ENCODE measurements around the gene CYP24A1.

CYP24A1 gene

GRCh38 chr20:54165803-54166202 is 8.0 kb downstream of the CYP24A1 start:
- H3K9ac ChIP-seq (ENCODE audit: low read depth in 1 of 2, low read length in 2 of 2): no peak overlapping the region
- H3K4me3 ChIP-seq (ENCODE audit: low read depth in 1 of 2, low read length in 2 of 2): no peak overlapping the region
- no peaks in the 10 kb centered on the region for H3K9me3 ChIP-seq (ENCODE audit: control insufficient read depth in 1 of 2, low read length in 2 of 2)
- peaks cover 14 to 27% of the 10 kb centered on the region in 2 donors for H3K27me3 ChIP-seq (ENCODE audit: control insufficient read depth in 1 of 2, insufficient read depth in 2 of 2, low read length in 2 of 2)
- no peak overlapping the region for H3K27ac ChIP-seq (ENCODE audit: low read depth, low read length)
- H3K4me1 ChIP-seq (ENCODE audit: control insufficient read depth in 1 of 2, insufficient read depth in 2 of 2, low read length in 2 of 2): no peaks in the 10 kb centered on the region
- H3K36me3 ChIP-seq (ENCODE audit: control insufficient read depth in 1 of 2, insufficient read depth in 2 of 2, low read length in 2 of 2): no peaks in the 10 kb centered on the region

- Histone ChIP-seq H3K4me3 (ENCODE audit: low read depth in 1 of 2, low read length in 2 of 2) (no peak overlapping the region), H3K9ac (ENCODE audit: low read depth in 1 of 2, low read length in 2 of 2) (no peak overlapping the region), H3K36me3 (ENCODE audit: control insufficient read depth in 1 of 2, insufficient read depth in 2 of 2, low read length in 2 of 2) (no peaks in the 10 kb centered on the region), H3K4me1 (ENCODE audit: control insufficient read depth in 1 of 2, insufficient read depth in 2 of 2, low read length in 2 of 2) (no peaks in the 10 kb centered on the region), H3K27ac (ENCODE audit: low read depth, low read length) (no peak overlapping the region), H3K27me3 (ENCODE audit: control insufficient read depth in 1 of 2, insufficient read depth in 2 of 2, low read length in 2 of 2) (peaks cover 7 to 19% of the 10 kb centered on the region in 2 donors), H3K9me3 (ENCODE audit: control insufficient read depth in 1 of 2, low read length in 2 of 2) (no peaks in the 10 kb centered on the region)
These were observed 8.8 kb downstream of the CYP24A1 start for GRCh38 chr20:54165014-54165413.

GRCh38 chr20:54163402-54163801 is 10.4 kb downstream of the CYP24A1 start:
- Histone ChIP-seq H3K4me3 (ENCODE audit: low read depth in 1 of 2, low read length in 2 of 2) (no peak overlapping the region), H3K36me3 (ENCODE audit: control insufficient read depth in 1 of 2, insufficient read depth in 2 of 2, low read length in 2 of 2) (no peaks in the 10 kb centered on the region)

GRCh38 chr20:54162378-54163009 is 11.3 kb downstream of the CYP24A1 start:
- H3K36me3 ChIP-seq (ENCODE audit: control insufficient read depth in 1 of 2, insufficient read depth in 2 of 2, low read length in 2 of 2): no peaks in the 10 kb centered on the region
- H3K9ac ChIP-seq (ENCODE audit: low read depth in 1 of 2, low read length in 2 of 2): no peak overlapping the region
- H3K9me3 ChIP-seq (ENCODE audit: control insufficient read depth in 1 of 2, low read length in 2 of 2): no peaks in the 10 kb centered on the region
- H3K27ac ChIP-seq (ENCODE audit: low read depth, low read length): no peak overlapping the region
- H3K4me3 ChIP-seq (ENCODE audit: low read depth in 1 of 2, low read length in 2 of 2): no peak overlapping the region
- no peaks in the 10 kb centered on the region for H3K4me1 ChIP-seq (ENCODE audit: control insufficient read depth in 1 of 2, insufficient read depth in 2 of 2, low read length in 2 of 2)
- H3K27me3 ChIP-seq (ENCODE audit: control insufficient read depth in 1 of 2, insufficient read depth in 2 of 2, low read length in 2 of 2): peaks cover 0 to 4% of the 10 kb centered on the region in 2 donors

More at GRCh38 chr20:54163402-54163801, 10.4 kb downstream of the CYP24A1 start:
- Histone ChIP-seq H3K9ac (ENCODE audit: low read depth in 1 of 2, low read length in 2 of 2) (no peak overlapping the region), H3K9me3 (ENCODE audit: control insufficient read depth in 1 of 2, low read length in 2 of 2) (no peaks in the 10 kb centered on the region), H3K4me1 (ENCODE audit: control insufficient read depth in 1 of 2, insufficient read depth in 2 of 2, low read length in 2 of 2) (no peaks in the 10 kb centered on the region), H3K27me3 (ENCODE audit: control insufficient read depth in 1 of 2, insufficient read depth in 2 of 2, low read length in 2 of 2) (peaks cover 7% of the 10 kb centered on the region in 2 donors), H3K27ac (ENCODE audit: low read depth, low read length) (no peak overlapping the region)

- no peak overlapping the region for H3K9ac ChIP-seq (ENCODE audit: low read depth in 1 of 2, low read length in 2 of 2)
- H3K9me3 ChIP-seq (ENCODE audit: control insufficient read depth in 1 of 2, low read length in 2 of 2): no peaks in the 10 kb centered on the region
- H3K36me3 ChIP-seq (ENCODE audit: control insufficient read depth in 1 of 2, insufficient read depth in 2 of 2, low read length in 2 of 2): no peaks in the 10 kb centered on the region
- H3K27ac ChIP-seq (ENCODE audit: low read depth, low read length): no peak overlapping the region
- no peaks in the 10 kb centered on the region for H3K4me1 ChIP-seq (ENCODE audit: control insufficient read depth in 1 of 2, insufficient read depth in 2 of 2, low read length in 2 of 2)
- no peak overlapping the region for H3K4me3 ChIP-seq (ENCODE audit: low read depth in 1 of 2, low read length in 2 of 2)
- H3K27me3 ChIP-seq (ENCODE audit: control insufficient read depth in 1 of 2, insufficient read depth in 2 of 2, low read length in 2 of 2): peaks cover 0 to 4% of the 10 kb centered on the region in 2 donors
These were observed 12.0 kb downstream of the CYP24A1 start for GRCh38 chr20:54161821-54162149.

- Histone ChIP-seq H3K9me3 (ENCODE audit: control insufficient read depth in 1 of 2, low read length in 2 of 2) (no peaks in the 10 kb centered on the region), H3K9ac (ENCODE audit: low read depth in 1 of 2, low read length in 2 of 2) (no peak overlapping the region), H3K36me3 (ENCODE audit: control insufficient read depth in 1 of 2, insufficient read depth in 2 of 2, low read length in 2 of 2) (no peaks in the 10 kb centered on the region), H3K27ac (ENCODE audit: low read depth, low read length) (no peak overlapping the region), H3K4me1 (ENCODE audit: control insufficient read depth in 1 of 2, insufficient read depth in 2 of 2, low read length in 2 of 2) (no peaks in the 10 kb centered on the region), H3K27me3 (ENCODE audit: control insufficient read depth in 1 of 2, insufficient read depth in 2 of 2, low read length in 2 of 2) (peaks cover 0 to 4% of the 10 kb centered on the region in 2 donors), H3K4me3 (ENCODE audit: low read depth in 1 of 2, low read length in 2 of 2) (no peak overlapping the region)
These were observed 12.6 kb downstream of the CYP24A1 start for GRCh38 chr20:54161008-54161820.

- peaks cover 0 to 4% of the 10 kb centered on the region in 2 donors for H3K27me3 ChIP-seq (ENCODE audit: control insufficient read depth in 1 of 2, insufficient read depth in 2 of 2, low read length in 2 of 2)
- no peaks in the 10 kb centered on the region for H3K9me3 ChIP-seq (ENCODE audit: control insufficient read depth in 1 of 2, low read length in 2 of 2)
- H3K4me3 ChIP-seq (ENCODE audit: low read depth in 1 of 2, low read length in 2 of 2): no peak overlapping the region
- H3K9ac ChIP-seq (ENCODE audit: low read depth in 1 of 2, low read length in 2 of 2): no peak overlapping the region
- no peaks in the 10 kb centered on the region for H3K36me3 ChIP-seq (ENCODE audit: control insufficient read depth in 1 of 2, insufficient read depth in 2 of 2, low read length in 2 of 2)
- H3K27ac ChIP-seq (ENCODE audit: low read depth, low read length): no peak overlapping the region
- no peaks in the 10 kb centered on the region for H3K4me1 ChIP-seq (ENCODE audit: control insufficient read depth in 1 of 2, insufficient read depth in 2 of 2, low read length in 2 of 2)
These were observed 13.4 kb downstream of the CYP24A1 start for GRCh38 chr20:54160065-54161007.

- Histone ChIP-seq H3K36me3 (ENCODE audit: control insufficient read depth in 1 of 2, insufficient read depth in 2 of 2, low read length in 2 of 2) (no peaks in the 10 kb centered on the region), H3K4me1 (ENCODE audit: control insufficient read depth in 1 of 2, insufficient read depth in 2 of 2, low read length in 2 of 2) (no peaks in the 10 kb centered on the region), H3K9me3 (ENCODE audit: control insufficient read depth in 1 of 2, low read length in 2 of 2) (no peaks in the 10 kb centered on the region), H3K4me3 (ENCODE audit: low read depth in 1 of 2, low read length in 2 of 2) (no peak overlapping the region), H3K27me3 (ENCODE audit: control insufficient read depth in 1 of 2, insufficient read depth in 2 of 2, low read length in 2 of 2) (peaks cover 0 to 4% of the 10 kb centered on the region in 2 donors), H3K9ac (ENCODE audit: low read depth in 1 of 2, low read length in 2 of 2) (no peak overlapping the region), H3K27ac (ENCODE audit: low read depth, low read length) (no peak overlapping the region)
These were observed 14.8 kb downstream of the CYP24A1 start for GRCh38 chr20:54158856-54159418.

- Histone ChIP-seq H3K27ac (ENCODE audit: low read depth, low read length) (no peak overlapping the region), H3K27me3 (ENCODE audit: control insufficient read depth in 1 of 2, insufficient read depth in 2 of 2, low read length in 2 of 2) (peaks cover 0 to 4% of the 10 kb centered on the region in 2 donors), H3K4me3 (ENCODE audit: low read depth in 1 of 2, low read length in 2 of 2) (no peak overlapping the region), H3K36me3 (ENCODE audit: control insufficient read depth in 1 of 2, insufficient read depth in 2 of 2, low read length in 2 of 2) (no peaks in the 10 kb centered on the region), H3K4me1 (ENCODE audit: control insufficient read depth in 1 of 2, insufficient read depth in 2 of 2, low read length in 2 of 2) (no peaks in the 10 kb centered on the region), H3K9me3 (ENCODE audit: control insufficient read depth in 1 of 2, low read length in 2 of 2) (no peaks in the 10 kb centered on the region), H3K9ac (ENCODE audit: low read depth in 1 of 2, low read length in 2 of 2) (no peak overlapping the region)
These were observed 15.6 kb downstream of the CYP24A1 start for GRCh38 chr20:54158226-54158625.
